T-cell (primary cell): ENCODE results near the gene REPIN1. TPM values are rescaled to one million over a fixed set of nuclear protein-coding genes. Genes with fewer than 3 reads are reported as not detected.

ENCODE experiments used
- ATAC-seq, 4 experiments: fragments of 200-7000 bp in 3 of 4; fragments of 150-1000 bp in 1 of 4; cut with Tn5 transposase; replicated peaks in 1 of 4; 1 replicate in 3 of 4; 2 replicates in 1 of 4; pipeline ENCODE4 v1.10.0; 2021; ENCODE audit warnings: moderate library complexity in 3 of 4, mild to moderate bottlenecking in 2 of 4, moderate number of reproducible peaks in 1 of 4
- CTCF ChIA-PET, 2 donors: fragments of 300-600 bp; sonication (Branson Sonifier 250); formaldehyde crosslinking; loops; one replicate each; lab custom pipeline; 2022; ENCODE audit warnings: antibody characterized with exemption in 2 of 2; lab: Charles Lee
- POLR2A ChIA-PET, 2 donors: fragments of 300-600 bp; sonication (Branson Sonifier 250); formaldehyde crosslinking; loops; one replicate each; lab custom pipeline; 2022; ENCODE audit warnings: antibody characterized with exemption in 2 of 2; lab: Charles Lee
- DNase-seq, 35 experiments: peaks; one replicate each; pipeline versions ENCODE4 v3.0.0 to v3.0.0-alpha.2; 2013 to 2023
- H3K27ac ChIP-seq: one replicate; pipeline ENCODE4 v1.5.1; 2013; ENCODE audit warnings: low read length
- H3K27me3 ChIP-seq, 2 experiments: replicated peaks in 1 of 2; 1 replicate in 1 of 2; 2 replicates in 1 of 2; pipeline versions ENCODE4 v1.6.1 to v1.7.0; 2013; ENCODE audit warnings: low read length in 1 of 2, mixed read lengths in 1 of 2; ENCODE audit not compliant: control insufficient read depth in 2 of 2, insufficient read depth in 2 of 2; ENCODE audit errors: extremely low read depth in 1 of 2
- H3K36me3 ChIP-seq, 2 donors: 1 replicate in 1 of 2; 2 replicates in 1 of 2; pipeline versions ENCODE4 v1.6.1 to v1.7.0; 2013; ENCODE audit warnings: low read length in 1 of 2; ENCODE audit not compliant: control insufficient read depth in 2 of 2, insufficient read depth in 1 of 2; ENCODE audit errors: extremely low read depth in 1 of 2
- H3K4me1 ChIP-seq, 2 experiments: 1 replicate in 1 of 2; 2 replicates in 1 of 2; pipeline versions ENCODE4 v1.6.1 to v1.7.0; 2013; ENCODE audit warnings: low read length in 2 of 2, mixed read lengths in 1 of 2; ENCODE audit not compliant: insufficient read depth in 2 of 2, control insufficient read depth in 1 of 2; ENCODE audit errors: extremely low read depth in 1 of 2
- H3K4me3 ChIP-seq, 2 donors: 1 replicate in 1 of 2; 2 replicates in 1 of 2; pipeline versions ENCODE4 v1.5.1 to v1.7.0; 2013; ENCODE audit warnings: mild to moderate bottlenecking in 2 of 2, low read length in 1 of 2, moderate library complexity in 1 of 2; ENCODE audit not compliant: control insufficient read depth in 1 of 2; ENCODE audit errors: extremely low read depth in 1 of 2
- H3K9me3 ChIP-seq: 2 replicates; pipeline ENCODE4 v1.7.0; 2013
- H3K27ac Mint-ChIP-seq, 2 donors: one replicate each; pipeline ENCODE4 v1.8.0; 2020 to 2021; ENCODE audit warnings: mild to moderate bottlenecking in 2 of 2, mixed read lengths in 2 of 2
- H3K27me3 Mint-ChIP-seq, 2 donors: one replicate each; pipeline ENCODE4 v1.8.0; 2021 to 2022; ENCODE audit warnings: mixed read lengths in 2 of 2
- H3K36me3 Mint-ChIP-seq: one replicate; pipeline ENCODE4 v1.8.0; 2021; ENCODE audit warnings: mixed read lengths
- H3K4me1 Mint-ChIP-seq, 3 donors: one replicate each; pipeline ENCODE4 v1.8.0; 2020 to 2022; ENCODE audit warnings: mixed read lengths in 3 of 3, mild to moderate bottlenecking in 1 of 3
- H3K4me3 Mint-ChIP-seq, 3 donors: one replicate each; pipeline ENCODE4 v1.8.0; 2020 to 2022; ENCODE audit warnings: mild to moderate bottlenecking in 3 of 3, mixed read lengths in 3 of 3, moderate library complexity in 3 of 3
- H3K9me3 Mint-ChIP-seq, 3 donors: one replicate each; pipeline ENCODE4 v1.8.0; 2020 to 2022; ENCODE audit warnings: mixed read lengths in 3 of 3
- WGBS: methylation state at CpG from one replicate; pipeline ENCODE4 v1.1.5; 2013; ENCODE audit warnings: missing lambda C conversion rate; ENCODE audit not compliant: insufficient coverage; 5-methylcytosine and 5-hydroxymethylcytosine counted together
- total RNA-seq, 35 experiments: library from RNA in 6 of 35; stranded (reverse) in 6 of 35; fragments of 120-200 nt in 1 of 35; gene quantifications; one replicate each; pipeline versions ENCODE4 v1.2.1 to v1.2.4 and lab custom pipeline; 2013 to 2026

Gene REPIN1
- total RNA-seq, 5 donors from 2014 or later (not counting 1 experiment from before 2014, with no cell fraction given): 64.0 to 110 (median 101) TPM

DNA sequence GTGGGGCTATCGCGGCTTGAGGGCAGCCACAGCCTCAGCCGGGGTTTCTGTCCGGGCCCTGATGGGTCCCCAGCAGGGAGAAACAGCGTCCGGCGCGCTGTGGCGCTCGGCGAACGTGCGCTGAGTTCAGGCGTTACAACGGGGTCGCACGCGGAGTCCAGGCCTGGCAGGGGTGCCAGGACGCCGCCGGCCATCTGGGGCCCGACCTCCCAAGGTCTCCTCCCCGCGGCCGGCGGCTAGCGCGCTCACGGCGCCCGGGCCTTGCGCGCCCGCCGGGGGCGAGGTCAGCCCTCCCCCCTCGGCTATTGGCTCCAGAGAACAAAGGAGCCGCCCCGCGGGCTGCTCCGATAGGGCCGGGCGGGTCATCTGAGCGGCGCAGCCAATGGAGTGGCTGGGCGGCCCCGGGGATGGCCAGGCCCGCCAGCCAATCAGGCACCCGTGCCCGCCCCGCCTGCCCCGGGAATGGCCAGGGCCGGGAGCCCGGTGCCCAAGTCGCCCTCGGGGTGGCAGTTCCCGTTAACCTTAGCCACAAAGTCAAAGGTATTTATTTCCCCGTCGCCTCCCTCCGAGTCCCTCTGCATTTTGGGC is 10.3 kb downstream of the REPIN1 start, which contains the start of gene ZNF775:
Gene ZNF775, plus strand, starts transcription at position 478 of the 588 bp plus-strand sequence. CDS start 9,141 bp downstream, outside the sequence.
- H3K4me3 ChIP-seq: peak within 1 kb of the TSS; percentile 74 to 90
- POLR2A ChIA-PET: interaction anchor here in 1 of 2 donors (0.9 kb wide), 1 partner anchor 12 kb away, joined by 4 read pairs; no protein-coding TSS in a partner anchor
- H3K27me3 ChIP-seq: no peaks in the 10 kb centered on the region
- peaks cover 9 to 38% of the 10 kb centered on the region in 2 experiments for H3K4me1 ChIP-seq
- Mint-ChIP-seq H3K27ac (peak within 1 kb of the TSS; percentile 83 to 86), H3K36me3 (no peaks in the 10 kb centered on the region), H3K27me3 (no peaks in the 10 kb centered on the region), H3K9me3 (no peaks in the 10 kb centered on the region), H3K4me3 (peak within 1 kb of the TSS; percentile 80 to 89 (median 84)), H3K4me1 (peaks cover 50 to 60% (median 59%) of the 10 kb centered on the region in 3 donors)
- WGBS: under 1% methylated on average over 60 of the region's 60 CpGs
- DNase-seq: peak; percentile 81 to 95 (median 90)
- H3K9me3 ChIP-seq: no peaks in the 10 kb centered on the region
- no peaks in the 10 kb centered on the region for H3K36me3 ChIP-seq
- ATAC-seq: peak; percentile 96 to 99 (median 98)
- peak within 1 kb of the TSS; percentile 73 for H3K27ac ChIP-seq
- CTCF ChIA-PET: no interaction called here

DNA sequence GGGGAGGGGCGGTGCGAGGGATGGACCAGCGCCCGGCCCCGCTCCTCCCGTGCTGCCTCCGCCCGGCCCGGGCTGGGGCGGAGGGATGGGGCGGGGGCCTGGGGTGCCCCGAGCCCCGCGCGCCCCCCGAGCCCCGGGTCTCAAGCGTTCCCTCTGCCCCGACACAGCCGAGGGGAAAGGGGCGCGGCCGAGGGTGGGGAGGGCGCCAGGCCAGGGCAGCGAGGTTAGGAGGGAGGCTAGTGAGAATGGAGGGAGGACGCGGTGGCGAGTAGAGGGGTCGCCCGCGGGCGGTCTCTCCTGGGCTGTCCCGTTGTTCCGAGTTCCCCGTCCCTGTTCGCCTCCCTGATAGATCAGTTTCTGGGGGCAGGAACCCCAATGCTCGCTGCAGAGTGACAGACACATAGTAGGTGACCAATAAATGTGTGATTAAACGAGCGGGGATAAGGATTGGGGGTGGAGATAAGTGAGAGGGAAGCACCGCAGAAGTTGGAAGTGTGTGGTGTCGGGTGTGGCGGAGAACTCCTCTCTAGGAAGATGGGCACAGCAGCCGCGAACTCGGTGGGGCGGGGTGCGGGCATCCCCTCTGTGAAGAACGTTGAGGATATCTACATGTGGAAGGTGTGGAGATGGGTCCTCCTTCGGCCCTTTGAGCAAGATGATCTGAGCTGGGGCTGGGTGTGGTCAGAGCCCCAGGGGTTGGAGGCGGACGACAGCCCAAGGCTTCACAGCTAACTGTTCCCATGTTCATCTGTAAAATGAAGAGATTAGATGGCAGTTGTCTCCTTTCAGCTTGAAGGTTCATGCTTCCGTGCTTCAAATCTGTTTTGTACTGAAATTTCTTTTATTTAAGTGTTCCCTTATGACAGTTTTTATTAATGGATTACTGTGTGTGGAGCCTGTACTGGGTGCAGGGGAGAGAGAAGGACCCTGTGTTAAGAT is 11.1 kb downstream of the REPIN1 start:
- WGBS: 2% methylated on average over 45 of the region's 52 CpGs
- no peaks in the 10 kb centered on the region for H3K27me3 Mint-ChIP-seq
- ChIA-PET POLR2A (no interaction called here), CTCF (interaction anchor here in 1 of 2 donors (0.8 kb wide), 1 partner anchor 26 kb away, joined by 3 read pairs; a partner anchor contains a TSS)
- DNase-seq: peak in 1 of 35 experiments; percentile 36
- ATAC-seq: peak in 2 of 4 experiments; percentile 5 to 38
- Histone ChIP-seq H3K4me3 (peak overlapping the region; percentile 74 to 75), H3K36me3 (no peaks in the 10 kb centered on the region), H3K27me3 (no peaks in the 10 kb centered on the region), H3K4me1 (peaks cover 9 to 38% of the 10 kb centered on the region in 2 experiments), H3K27ac (no peak overlapping the region), H3K9me3 (no peaks in the 10 kb centered on the region)
- H3K36me3 Mint-ChIP-seq: no peaks in the 10 kb centered on the region
- peak overlapping the region; percentile 23 to 77 for H3K27ac Mint-ChIP-seq
- H3K9me3 Mint-ChIP-seq: no peaks in the 10 kb centered on the region
- H3K4me3 Mint-ChIP-seq: peak overlapping the region; percentile 80 to 89 (median 84)
- peaks cover 47 to 54% (median 54%) of the 10 kb centered on the region in 3 donors for H3K4me1 Mint-ChIP-seq

DNA sequence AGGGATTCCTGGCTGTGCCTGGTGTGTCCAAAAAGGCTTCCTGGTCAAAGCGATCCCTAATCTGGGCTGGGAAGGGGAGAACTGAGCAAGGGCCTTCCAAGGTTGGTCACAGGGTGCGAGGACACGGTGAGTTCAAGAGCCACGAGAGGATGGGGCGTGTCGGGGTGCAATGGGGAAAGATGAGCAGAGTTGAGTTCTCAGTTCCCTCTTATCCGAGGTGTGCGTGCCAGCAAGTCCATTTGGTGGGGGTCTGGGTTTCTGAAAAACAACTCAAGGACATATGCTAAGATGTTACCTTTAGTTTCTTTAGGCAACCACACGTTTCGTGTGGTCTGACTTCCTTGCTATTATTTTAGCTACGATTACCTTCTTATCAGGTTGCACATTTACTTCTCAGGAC is 11.8 kb downstream of the REPIN1 start:
- H3K4me3 ChIP-seq: no peak overlapping the region

DNA sequence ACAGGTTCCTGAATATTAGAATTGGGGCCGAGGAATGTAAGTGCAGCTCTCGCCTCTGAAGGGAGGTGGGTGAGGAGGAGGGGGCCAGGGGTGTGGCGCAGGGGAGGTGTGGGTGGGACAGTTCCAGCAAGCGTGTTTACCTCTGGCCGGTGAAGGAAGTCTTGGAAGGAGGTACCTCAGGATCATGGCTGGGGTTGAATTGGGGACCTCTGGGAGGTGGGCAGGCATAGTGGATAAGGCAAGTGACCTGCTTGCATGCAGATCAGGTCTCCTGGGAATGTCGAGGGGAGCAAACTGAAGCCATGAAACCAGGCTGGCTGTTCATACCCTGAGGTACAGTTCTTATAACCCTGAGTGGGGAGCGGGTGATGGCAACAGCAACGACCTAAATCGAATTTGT is 12.5 kb downstream of the REPIN1 start:
- Mint-ChIP-seq H3K9me3 (no peaks in the 10 kb centered on the region), H3K27ac (no peak overlapping the region)
- CTCF ChIA-PET: interaction anchor here (0.5 to 0.8 kb wide), 5 partner anchors 20 to 378 kb away, joined by 3 to 7 read pairs (median 3); a partner anchor contains a TSS

More for the DNA sequence above, 11.8 kb downstream of the REPIN1 start:
- Mint-ChIP-seq H3K4me1 (peaks cover 44 to 54% (median 52%) of the 10 kb centered on the region in 3 donors), H3K36me3 (peaks cover 3% of the 10 kb centered on the region), H3K27me3 (no peaks in the 10 kb centered on the region), H3K9me3 (no peaks in the 10 kb centered on the region), H3K27ac (peak overlapping the region in 1 of 2 donors; percentile 77), H3K4me3 (peak overlapping the region; percentile 80 to 89 (median 84))
- ChIA-PET CTCF (interaction anchor here (0.5 to 0.8 kb wide), 5 partner anchors 19 to 378 kb away, joined by 3 to 7 read pairs (median 3); a partner anchor contains a TSS), POLR2A (interaction anchor here in 1 of 2 donors (0.6 kb wide), 1 partner anchor 22 kb away, joined by 10 read pairs; no protein-coding TSS in a partner anchor)
- Histone ChIP-seq H3K27me3 (no peaks in the 10 kb centered on the region), H3K36me3 (peaks cover 0 to 1% of the 10 kb centered on the region in 2 donors), H3K27ac (no peak overlapping the region), H3K9me3 (no peaks in the 10 kb centered on the region), H3K4me1 (peaks cover 9 to 38% of the 10 kb centered on the region in 2 experiments)
- DNase-seq: no peak
- 89% methylated on average over 8 of the region's 11 CpGs for WGBS
- no peak for ATAC-seq

DNA sequence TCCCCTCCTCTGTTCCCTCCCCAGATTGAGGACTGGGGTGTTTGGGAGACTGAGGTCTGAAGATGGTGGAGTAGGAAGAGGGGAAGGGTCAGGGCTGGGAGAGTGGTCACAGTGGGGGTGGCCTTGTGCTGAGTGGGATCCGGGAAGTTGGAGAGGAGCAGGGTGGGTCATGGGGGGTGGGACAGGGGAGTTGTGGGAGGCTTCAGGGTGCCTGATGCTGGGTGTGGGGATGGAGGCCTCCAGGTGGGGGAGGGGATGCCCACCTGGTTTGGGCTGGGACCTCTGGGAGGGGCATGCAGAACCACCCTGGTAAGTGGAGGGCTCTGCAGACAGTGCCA is 13.1 kb downstream of the REPIN1 start:
- no peak overlapping the region for H3K27ac ChIP-seq
- H3K4me1 Mint-ChIP-seq: peaks cover 33 to 42% (median 40%) of the 10 kb centered on the region in 3 donors
- H3K36me3 Mint-ChIP-seq: peaks cover 3% of the 10 kb centered on the region
- H3K9me3 ChIP-seq: no peaks in the 10 kb centered on the region
- ATAC-seq: no peak
- peaks cover 6 to 26% of the 10 kb centered on the region in 2 experiments for H3K4me1 ChIP-seq
- H3K36me3 ChIP-seq: peaks cover 0 to 4% of the 10 kb centered on the region in 2 donors
- no peaks in the 10 kb centered on the region for H3K9me3 Mint-ChIP-seq
- H3K27me3 Mint-ChIP-seq: no peaks in the 10 kb centered on the region
- WGBS: no CpG with 5 or more reads among the region's 1 CpG
- DNase-seq: no peak
- ChIA-PET POLR2A (no interaction called here), CTCF (no interaction called here)
- H3K27me3 ChIP-seq: no peaks in the 10 kb centered on the region
- H3K4me3 Mint-ChIP-seq: no peak overlapping the region
- H3K4me3 ChIP-seq: no peak overlapping the region
- no peak overlapping the region for H3K27ac Mint-ChIP-seq

More for the DNA sequence above, 12.5 kb downstream of the REPIN1 start:
- H3K4me1 ChIP-seq: peaks cover 7 to 32% of the 10 kb centered on the region in 2 experiments
- H3K4me3 ChIP-seq: no peak overlapping the region
- no peaks in the 10 kb centered on the region for H3K27me3 ChIP-seq
- H3K4me3 Mint-ChIP-seq: peak overlapping the region in 1 of 3 donors; percentile 84
- 92% methylated on average over 7 of the region's 9 CpGs for WGBS
- no peaks in the 10 kb centered on the region for H3K27me3 Mint-ChIP-seq
- peaks cover 39 to 49% (median 47%) of the 10 kb centered on the region in 3 donors for H3K4me1 Mint-ChIP-seq
- peaks cover 3% of the 10 kb centered on the region for H3K36me3 Mint-ChIP-seq
- no peaks in the 10 kb centered on the region for H3K9me3 ChIP-seq
- peaks cover 0 to 4% of the 10 kb centered on the region in 2 donors for H3K36me3 ChIP-seq
- ATAC-seq (no peak), DNase-seq (no peak)
- no peak overlapping the region for H3K27ac ChIP-seq
- POLR2A ChIA-PET: interaction anchor here in 1 of 2 donors (0.6 kb wide), 1 partner anchor 23 kb away, joined by 10 read pairs; no protein-coding TSS in a partner anchor
